Forelimb muscle (tissue), 1 donor: ENCODE results near the gene TENM3. TPM values are rescaled to one million over a fixed set of nuclear protein-coding genes. Genes with fewer than 3 reads are reported as not detected.
"Not testable (repeated sequence)": the region's sequence is repeated elsewhere in the genome, so short reads cannot be mapped to it uniquely, and the experiment has no call there.

Experiments used
- DNase-seq: peaks from one replicate; pipeline ENCODE4 v3.0.0-alpha.2; 2013; ENCODE audit warnings: low read depth
- polyA plus RNA-seq: library from polyadenylated mRNA; unstranded; fragments of 120-200 nt; gene quantifications from one replicate; pipeline ENCODE4 v1.2.1, GENCODE V29; 2013; ENCODE audit not compliant: insufficient read length

Gene TENM3
- polyA plus RNA-seq, 1 donor, result 15.3 TPM

DNA sequence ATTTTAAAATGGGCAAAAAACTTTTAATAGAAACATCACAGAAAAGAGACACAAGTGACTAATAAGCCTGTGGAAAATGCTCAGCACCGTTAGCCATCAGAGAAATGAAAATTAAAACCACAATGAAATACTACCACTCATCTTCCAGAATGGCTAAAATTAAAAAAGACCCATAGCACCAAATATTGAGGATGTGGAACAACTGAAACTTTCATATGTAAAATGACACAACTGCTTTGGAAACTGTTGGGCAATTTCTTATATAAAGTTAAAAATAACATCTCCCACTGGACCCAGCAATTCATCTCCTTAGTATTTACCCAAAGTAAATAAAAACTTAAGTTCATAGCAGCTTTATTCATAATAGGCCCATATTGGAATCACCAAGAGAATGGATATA, 94.2 kb downstream of the TENM3 start:
- DNase-seq, result no peak

GRCh38 chr4:182338063-182338462, 94.9 kb downstream of the TENM3 start:
- no peak for DNase-seq

DNA sequence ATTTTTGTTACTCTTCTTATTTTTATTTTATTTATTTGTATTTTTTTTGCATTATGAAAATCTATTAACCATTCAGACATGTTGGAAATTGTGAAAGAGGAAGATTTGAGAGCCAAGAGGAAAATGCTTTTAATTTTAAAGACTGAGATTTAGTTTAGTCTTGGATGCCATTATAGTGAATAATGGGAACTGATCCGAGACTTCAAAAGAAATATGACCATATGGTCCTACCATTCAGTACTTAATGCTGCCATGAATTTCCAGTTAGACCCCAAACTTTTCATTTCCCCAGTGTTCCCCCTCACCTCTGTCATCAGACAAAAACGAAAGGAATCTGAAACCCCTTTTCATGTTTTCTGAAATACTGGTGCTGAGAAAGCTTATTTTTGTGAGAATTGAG, 95.5 kb downstream of the TENM3 start:
- no peak for DNase-seq

DNA sequence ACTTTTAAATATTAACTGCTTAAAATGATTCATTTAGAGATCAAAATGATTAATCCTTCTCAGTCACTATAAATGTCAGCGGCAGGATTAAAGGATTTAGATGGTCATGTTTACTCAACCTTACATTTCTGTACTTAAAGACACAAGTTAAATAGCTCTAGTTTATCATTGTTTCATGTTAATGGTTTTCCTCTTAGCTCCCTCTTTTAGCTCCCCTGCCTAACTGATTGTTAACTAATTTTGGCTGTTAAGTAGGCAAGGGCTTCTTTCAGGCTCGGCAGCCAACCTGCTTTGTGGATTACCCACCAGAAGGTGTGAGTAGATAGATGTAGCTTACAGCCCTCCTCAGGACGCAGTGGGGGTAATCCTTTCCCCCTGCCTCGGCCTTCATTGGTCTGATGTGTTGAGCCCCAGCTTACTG, 96.0 kb downstream of the TENM3 start:
- DNase-seq, result no peak

GRCh38 chr4:182343453-182343852, 100.3 kb downstream of the TENM3 start:
- no peak for DNase-seq

GRCh38 chr4:182344968-182345367, 101.8 kb downstream of the TENM3 start:
- no peak for DNase-seq

DNA sequence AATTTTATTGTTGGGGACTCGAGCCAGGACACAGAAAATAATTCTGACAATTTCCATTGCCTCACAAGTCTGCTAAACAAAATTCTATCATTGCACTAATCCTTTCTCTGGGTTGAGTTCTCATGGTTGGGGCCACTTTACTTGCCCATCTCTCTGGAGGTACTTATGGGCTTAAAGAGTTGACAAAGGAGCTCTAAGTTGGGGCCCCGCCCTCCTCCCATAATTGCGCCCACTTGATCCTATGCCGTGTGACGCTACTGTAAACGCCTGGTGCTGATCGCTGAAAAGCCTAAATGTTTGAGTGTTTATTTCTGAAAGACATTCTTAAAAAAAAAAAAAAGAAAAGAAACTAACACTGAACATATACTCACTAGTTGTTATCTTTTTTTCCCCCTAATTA, 103.0 kb downstream of the TENM3 start:
- DNase-seq, result no peak

DNA sequence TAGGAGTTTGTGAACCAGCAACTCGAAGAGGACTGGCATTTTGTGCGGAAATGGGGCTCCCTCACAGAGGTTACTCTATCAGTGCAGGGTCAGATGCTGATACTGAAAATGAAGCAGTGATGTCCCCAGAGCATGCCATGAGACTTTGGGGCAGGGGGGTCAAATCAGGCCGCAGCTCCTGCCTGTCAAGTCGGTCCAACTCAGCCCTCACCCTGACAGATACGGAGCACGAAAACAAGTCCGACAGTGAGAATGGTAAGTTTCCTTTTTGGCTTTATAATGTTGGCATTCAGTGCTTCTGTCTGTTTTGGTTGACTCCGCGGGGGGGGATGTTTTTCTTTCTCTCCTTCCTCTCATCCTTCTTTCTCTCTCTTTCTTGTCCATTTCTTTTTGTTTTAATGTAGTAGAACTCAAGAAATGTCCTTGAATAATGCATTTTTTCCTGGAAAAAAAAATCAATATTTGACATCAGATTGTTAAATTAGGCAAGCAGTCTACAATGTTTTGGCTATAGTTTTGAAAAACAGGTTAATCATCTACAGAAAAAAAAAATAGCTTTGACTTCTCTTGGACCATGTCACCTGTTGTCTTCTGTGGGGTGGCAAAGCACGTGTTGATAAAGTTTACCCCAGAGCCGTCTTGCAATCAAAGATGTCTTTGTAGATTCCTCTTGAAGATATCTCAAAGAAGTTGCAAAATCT, 103.6 kb downstream of the TENM3 start:
- DNase-seq, result no peak

DNA sequence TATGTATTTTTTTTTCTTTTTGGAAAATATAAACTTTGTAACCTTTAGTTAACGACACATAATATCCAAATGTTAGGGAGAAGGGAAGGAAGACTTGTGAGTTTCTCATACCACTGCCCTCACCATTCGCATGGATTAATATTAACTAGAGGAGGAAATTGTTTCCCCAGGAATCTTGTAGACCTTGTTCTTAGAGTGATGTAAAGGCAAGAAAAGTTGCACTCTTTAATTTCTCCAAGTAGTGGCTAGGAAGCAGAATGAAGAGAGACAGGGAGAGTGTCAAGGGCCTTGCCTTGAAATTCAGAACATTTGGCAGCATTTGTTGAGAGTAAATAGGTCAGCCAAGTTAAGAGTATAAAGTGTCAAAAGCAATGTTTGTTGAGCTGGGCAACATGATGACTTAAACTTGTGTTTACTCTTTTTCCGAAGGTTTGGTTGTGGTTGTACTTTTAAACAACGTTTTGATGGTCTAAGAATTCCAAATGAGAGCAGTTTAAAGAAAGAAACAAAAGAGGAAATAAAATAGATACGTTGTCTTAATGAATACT, 105.7 kb downstream of the TENM3 start:
- no peak for DNase-seq

- no peak for DNase-seq
These were observed 106.8 kb downstream of the TENM3 start for GRCh38 chr4:182350041-182350440.

GRCh38 chr4:182351485-182351884, 108.3 kb downstream of the TENM3 start:
- no peak for DNase-seq

- no peak for DNase-seq
These were observed 110.9 kb downstream of the TENM3 start for GRCh38 chr4:182354106-182354505.

GRCh38 chr4:182354867-182355266, 111.7 kb downstream of the TENM3 start:
- DNase-seq, result no peak

DNA sequence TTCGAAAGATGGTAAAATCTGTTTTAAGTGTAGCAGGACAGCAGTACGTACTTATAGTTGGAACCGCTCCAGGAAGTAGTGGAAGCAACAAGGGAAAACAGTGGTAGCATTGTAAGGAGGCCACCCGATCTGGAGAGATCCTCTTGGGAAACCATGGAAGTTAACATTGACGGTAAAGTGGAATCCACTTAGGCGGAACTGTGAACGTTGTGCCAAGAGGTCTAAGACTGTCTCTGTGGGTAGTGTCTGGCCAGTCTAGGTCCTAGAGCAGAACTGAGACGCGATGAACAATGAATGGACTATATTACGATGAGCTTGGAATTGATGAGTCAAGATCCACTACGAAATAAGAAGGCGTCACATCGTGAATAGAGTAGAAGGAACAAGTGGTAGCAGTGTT, 124.0 kb downstream of the TENM3 start:
- no peak for DNase-seq

GRCh38 chr4:182369211-182369610, 126.0 kb downstream of the TENM3 start:
- no peak for DNase-seq

DNA sequence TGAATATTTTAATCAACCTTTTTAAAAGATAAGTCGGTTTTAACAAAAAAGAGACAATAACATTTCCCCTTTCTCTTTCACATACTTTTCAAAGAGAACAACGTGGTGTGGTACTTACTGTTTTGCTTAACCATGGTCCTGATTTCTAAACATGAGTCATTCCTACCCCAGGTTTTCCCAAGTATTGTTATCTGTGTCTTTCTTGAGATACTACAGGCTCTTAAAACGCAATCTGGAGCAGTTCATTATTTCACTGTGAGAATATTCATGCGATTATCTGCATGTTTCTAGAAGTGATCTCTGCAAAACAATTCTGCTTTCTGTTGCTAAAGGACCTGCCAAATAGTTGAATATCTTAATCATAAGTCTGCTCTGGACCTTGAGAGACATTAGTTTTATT, 127.3 kb downstream of the TENM3 start:
- DNase-seq, result no peak

DNA sequence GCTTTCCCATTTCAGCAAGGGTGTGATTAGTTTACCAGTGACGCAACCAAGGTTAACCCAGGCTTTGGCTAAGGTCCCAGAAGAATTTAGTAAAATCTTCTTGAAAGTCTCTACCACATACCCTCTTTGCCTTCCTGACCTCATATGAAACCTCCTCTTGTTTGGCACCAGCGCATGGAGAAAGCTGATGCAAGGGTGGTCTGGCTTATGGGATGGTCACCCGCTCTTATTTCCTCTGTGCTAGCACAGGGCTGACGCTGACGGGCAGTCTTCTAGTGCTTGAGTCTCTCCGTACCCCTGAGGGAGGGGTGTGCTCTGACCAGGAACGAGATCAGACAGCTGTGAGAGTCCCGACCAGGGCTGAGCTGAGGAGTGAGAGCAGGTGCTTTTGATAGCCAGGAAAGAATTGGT, 137.6 kb downstream of the TENM3 start:
- DNase-seq, result no peak

- DNase-seq, result no peak
These were observed 139.7 kb downstream of the TENM3 start for GRCh38 chr4:182382941-182383340.

- DNase-seq, result no peak
These were observed 141.5 kb downstream of the TENM3 start for GRCh38 chr4:182384631-182385091.

- no peak for DNase-seq
These were observed 142.7 kb downstream of the TENM3 start for GRCh38 chr4:182385897-182386296.

DNA sequence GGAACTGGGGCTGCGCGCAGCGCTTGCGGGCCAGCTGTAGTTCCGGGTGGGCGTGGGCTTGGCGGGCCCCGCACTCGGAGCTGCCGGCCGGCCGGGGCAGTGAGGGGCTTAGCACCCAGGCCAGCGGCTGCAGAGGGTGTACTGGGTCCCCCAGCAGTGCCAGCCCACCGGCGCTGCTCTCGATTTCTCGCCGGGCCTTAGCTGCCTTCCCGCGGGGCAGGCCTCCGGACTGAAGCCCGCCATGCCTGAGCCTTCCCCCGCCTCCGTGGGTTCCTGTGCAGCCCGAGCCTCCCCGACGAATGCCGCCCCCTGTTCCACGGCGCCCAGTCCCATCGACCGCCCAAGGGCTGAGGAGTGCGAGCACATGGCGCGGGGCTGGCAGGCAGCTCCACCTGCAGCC, 143.4 kb downstream of the TENM3 start:
- DNase-seq, result not testable (repeated sequence)

GRCh38 chr4:182391111-182391684, 148.0 kb downstream of the TENM3 start:
- DNase-seq, result no peak

- DNase-seq, result no peak
These were observed 151.0 kb downstream of the TENM3 start for GRCh38 chr4:182394181-182394580.
